Measurements from ENCODE around the gene ST8SIA2.

DNA sequence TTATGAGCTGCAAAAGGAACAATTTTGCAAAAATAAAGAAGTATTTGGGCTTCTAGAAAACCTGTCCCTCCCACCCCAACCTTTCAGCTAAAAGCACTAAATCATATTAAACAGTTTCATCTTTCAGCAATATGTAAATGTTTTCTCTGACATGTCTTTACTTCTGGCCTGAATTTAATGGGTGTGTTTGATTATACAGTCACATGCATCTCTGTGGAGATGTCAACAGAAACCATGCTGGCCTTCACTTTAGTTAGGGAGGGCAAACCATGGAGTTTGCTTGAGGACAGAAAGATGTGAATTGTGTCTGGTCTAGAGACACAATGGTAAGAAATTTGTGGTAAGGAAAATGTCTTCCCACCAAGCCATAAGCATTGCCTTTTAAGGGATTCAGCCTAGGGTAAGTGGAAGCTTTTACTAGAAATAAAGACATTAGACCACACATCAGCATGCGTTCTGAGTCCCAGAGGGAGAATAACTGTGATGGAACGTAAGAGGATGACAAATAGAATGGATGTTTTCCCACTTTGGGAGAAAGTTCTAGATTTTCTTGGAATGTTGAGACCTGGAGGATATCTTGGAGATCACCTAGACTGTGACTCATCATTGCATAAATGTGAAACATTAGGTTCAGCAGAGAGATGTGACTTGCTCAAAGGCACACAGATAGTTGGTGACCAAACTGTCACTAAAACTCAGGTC lies 68.9 kb downstream of the ST8SIA2 start:
- TF ChIP-seq, protein P1, sequence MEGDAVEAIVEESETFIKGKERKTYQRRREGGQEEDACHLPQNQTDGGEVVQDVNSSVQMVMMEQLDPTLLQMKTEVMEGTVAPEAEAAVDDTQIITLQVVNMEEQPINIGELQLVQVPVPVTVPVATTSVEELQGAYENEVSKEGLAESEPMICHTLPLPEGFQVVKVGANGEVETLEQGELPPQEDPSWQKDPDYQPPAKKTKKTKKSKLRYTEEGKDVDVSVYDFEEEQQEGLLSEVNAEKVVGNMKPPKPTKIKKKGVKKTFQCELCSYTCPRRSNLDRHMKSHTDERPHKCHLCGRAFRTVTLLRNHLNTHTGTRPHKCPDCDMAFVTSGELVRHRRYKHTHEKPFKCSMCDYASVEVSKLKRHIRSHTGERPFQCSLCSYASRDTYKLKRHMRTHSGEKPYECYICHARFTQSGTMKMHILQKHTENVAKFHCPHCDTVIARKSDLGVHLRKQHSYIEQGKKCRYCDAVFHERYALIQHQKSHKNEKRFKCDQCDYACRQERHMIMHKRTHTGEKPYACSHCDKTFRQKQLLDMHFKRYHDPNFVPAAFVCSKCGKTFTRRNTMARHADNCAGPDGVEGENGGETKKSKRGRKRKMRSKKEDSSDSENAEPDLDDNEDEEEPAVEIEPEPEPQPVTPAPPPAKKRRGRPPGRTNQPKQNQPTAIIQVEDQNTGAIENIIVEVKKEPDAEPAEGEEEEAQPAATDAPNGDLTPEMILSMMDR (IDR thresholded peaks at IDR 0.05): no peak
- no peak for TF ChIP-seq POLR2A (IDR thresholded peaks at IDR 0.05)
